ENCODE measurements around the gene EFCAB3.
"Not testable (repeated sequence)": the region's sequence is repeated elsewhere in the genome, so short reads cannot be mapped to it uniquely, and the experiment has no call there.

The EFCAB3 gene

DNA sequence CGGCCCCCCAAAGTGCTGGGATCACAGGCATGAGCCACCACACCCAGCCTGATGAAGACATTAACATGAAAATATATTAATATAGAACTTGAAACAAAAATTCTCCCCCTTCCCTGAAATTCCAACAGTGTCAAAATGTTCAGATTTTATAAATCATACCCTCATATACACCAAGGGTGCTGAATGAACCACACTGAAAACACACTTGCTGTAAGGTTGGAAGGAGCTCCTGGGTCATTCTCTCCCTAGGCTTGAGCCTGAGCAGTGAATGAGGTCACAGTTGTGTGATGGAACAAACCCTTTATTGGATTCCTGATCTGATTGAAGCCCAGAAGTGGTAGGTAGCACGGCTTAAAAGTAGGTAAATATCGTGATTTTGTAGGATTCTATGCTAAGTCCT is at the start of gene EFCAB3:
EFCAB3 (plus strand) TSS at position 301 of the 400 bp plus-strand sequence. CDS start 2,427 bp downstream, outside the sequence.
- no peak for DNase-seq

GRCh38 chr17:62336527-62336926 is 43.8 kb upstream of the EFCAB3 start:
- no peak for DNase-seq

GRCh38 chr17:62343764-62344270 is 36.5 kb upstream of the EFCAB3 start:
- no peak for DNase-seq

GRCh38 chr17:62351176-62351575 is 29.2 kb upstream of the EFCAB3 start:
- no peak for DNase-seq

- DNase-seq, result no peak
These were observed 14.2 kb upstream of the EFCAB3 start for GRCh38 chr17:62366191-62366590.

DNA sequence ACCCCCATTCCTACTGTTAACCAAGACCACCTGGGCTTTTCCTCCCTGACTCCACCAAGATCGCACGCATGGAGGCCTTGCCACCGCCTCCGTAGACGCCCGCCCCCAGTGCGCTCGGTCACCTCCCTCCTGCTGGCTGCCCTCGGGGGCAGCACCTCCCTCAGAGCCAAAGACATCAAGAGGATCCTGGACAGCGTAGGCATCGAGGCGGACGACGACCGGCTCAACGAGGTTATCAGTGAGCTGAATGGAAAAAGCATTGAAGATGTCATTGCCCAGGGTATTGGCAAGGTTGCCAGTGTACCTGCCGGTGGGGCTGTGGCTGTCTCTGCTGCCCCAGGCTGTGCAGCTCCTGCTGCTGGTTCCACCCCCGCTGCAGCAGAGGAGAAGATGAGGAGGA is 1.2 kb downstream of the EFCAB3 start:
- no peak for DNase-seq

DNA sequence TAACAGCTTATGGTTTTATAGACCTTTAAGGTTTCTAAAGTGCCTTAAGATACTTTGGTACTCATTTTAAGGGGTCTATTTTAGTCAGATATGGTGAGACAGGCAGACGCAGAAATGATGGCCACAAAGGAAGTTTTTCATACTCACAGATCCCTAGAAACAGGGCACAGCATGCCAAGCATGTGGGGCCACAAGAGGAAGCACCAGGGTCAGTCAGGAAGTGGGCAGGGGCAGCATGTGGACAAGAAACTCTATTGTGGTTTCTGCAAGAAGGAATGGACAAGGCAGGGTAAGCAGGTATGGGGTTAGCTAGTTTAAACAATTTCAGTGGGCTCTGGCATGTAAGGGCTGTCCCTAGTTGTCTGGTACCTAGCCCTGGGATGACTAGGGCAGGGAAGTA is 8.5 kb downstream of the EFCAB3 start:
- DNase-seq, result peak; percentile 62

GRCh38 chr17:62392908-62393307 is 12.6 kb downstream of the EFCAB3 start:
- DNase-seq, result no peak

DNA sequence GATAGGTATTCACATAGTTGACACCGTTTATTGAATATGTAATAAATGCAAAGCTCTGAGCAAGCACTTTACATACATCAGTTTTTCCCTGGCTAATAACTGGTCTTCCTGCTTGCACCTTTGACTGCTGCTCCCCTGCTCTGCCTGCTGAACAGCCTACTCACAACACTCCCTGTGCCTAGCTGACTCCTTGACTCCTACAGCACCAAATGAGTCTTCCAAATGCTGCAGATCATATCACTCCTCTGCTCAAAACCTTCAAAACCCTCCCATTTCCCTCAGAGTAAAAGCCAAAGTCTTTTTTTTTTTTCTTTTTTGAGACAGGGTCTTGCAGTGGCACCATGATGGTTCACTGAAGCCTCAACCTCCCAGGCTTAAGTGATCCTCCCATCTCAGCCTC is 18.5 kb downstream of the EFCAB3 start:
- DNase-seq, result no peak

DNA sequence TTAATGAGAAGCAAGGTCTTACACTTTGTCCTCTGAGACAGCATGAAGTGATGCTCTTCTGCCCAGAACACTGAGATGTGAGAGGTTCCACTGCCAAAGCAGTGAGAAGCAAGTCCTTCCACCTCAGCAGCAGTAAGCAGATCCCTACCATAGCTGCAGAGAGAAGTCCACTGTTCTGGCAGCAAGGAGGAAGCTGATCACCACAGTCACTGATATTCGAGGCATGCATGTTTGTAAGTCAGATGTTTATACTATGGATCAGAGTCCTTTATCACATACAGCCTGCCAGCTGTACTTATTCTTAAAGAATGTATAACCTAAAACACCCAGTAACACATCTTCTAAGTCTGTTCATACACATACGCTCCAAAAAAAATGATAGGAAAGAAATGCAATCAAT is 25.1 kb downstream of the EFCAB3 start:
- no peak for DNase-seq

- DNase-seq, result not testable (repeated sequence)
These were observed 32.7 kb downstream of the EFCAB3 start for GRCh38 chr17:62413090-62413489.

- DNase-seq, result peak; percentile 78
These were observed 43.5 kb downstream of the EFCAB3 start, which contains the start of gene METTL2A for GRCh38 chr17:62423647-62424461. METTL2A (plus strand) TSS chr17:62423897; CDS start chr17:62423903, 6 bp downstream.

- DNase-seq, result not testable (repeated sequence)
These were observed 45.9 kb downstream of the EFCAB3 start for GRCh38 chr17:62426214-62426613.

GRCh38 chr17:62435251-62435650 is 54.9 kb downstream of the EFCAB3 start:
- not testable (repeated sequence) for DNase-seq

- DNase-seq, result not testable (repeated sequence)
These were observed 60.8 kb downstream of the EFCAB3 start for GRCh38 chr17:62441181-62441580.

GRCh38 chr17:62444063-62444462 is 63.7 kb downstream of the EFCAB3 start:
- DNase-seq, result no peak

DNA sequence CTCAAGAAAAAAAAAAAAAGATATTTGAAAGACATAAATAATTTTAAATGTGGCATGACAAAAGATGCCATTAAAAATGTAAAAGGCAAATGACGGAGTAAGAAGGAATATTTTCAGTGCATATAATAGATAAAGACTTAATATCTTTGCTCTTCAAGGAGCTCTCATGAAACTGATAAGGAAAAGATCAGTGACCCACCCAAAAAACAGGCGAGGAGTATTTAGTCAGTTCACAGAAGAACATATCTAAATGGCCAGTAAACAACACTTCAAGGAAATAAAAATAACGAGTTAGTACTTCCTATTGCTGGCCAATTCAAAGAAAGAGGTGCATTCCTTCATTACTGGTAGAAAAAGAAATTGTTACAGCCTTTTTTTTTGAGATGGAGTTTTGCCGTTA is 65.4 kb downstream of the EFCAB3 start:
- not testable (repeated sequence) for DNase-seq

DNA sequence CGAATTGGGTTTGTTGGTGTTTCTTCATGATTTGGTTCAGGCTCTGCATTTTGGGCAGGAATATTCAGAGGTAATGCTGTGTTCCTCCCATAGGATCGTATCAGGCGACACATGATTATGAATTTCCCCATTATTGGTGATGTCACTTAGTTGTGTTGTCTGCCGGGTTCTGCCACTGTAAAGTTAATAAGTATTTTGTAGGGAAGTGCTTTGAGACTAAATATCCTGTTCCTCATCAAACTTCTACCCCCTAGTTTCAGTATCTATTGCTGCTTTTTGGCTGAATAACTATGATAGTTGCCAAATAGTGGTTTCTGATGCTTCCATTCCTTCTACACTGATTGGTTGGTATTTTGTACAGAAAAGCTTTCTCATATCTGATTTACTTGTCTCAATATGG is 71.8 kb downstream of the EFCAB3 start:
- not testable (repeated sequence) for DNase-seq

DNA sequence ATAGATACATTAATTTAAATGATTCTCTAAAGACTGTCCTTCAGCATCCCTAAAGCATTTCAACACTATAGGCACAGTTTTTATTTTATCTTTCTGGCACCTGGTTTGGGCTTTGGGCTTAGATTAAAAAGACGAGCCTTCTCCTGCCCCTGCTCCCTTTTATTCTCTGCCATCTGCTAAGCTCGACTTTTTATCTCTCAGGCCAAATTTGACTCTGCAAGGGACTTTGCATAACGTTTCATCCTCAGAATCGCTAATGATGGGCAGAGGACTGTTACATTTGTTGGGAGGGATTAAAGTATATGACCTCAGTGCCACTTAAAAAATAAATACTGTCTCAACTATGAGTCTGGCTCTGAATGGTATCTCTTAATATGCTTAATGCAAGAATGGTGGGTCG is 72.7 kb downstream of the EFCAB3 start:
- not testable (repeated sequence) for DNase-seq

DNA sequence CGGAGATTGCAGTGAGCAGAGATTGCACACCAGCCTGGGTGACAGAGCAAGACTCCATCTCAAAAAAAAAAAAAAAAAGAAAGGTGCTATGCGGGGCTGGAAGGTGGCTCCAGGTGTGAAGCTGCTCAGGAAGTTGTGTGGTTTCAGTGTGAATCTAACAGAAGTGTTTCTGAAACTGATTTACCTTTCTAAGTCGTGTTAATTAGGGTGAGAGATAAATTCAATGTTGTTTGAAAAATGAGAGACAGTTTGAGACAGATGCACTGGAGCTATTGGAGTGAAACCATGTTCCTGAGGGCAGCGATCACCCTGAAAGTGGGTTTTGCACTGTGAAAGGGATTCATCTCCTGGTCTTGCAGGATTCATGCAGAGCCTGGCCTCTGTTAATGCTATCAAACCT is 73.3 kb downstream of the EFCAB3 start:
- not testable (repeated sequence) for DNase-seq

GRCh38 chr17:62454111-62454510 is 73.8 kb downstream of the EFCAB3 start:
- not testable (repeated sequence) for DNase-seq

DNA sequence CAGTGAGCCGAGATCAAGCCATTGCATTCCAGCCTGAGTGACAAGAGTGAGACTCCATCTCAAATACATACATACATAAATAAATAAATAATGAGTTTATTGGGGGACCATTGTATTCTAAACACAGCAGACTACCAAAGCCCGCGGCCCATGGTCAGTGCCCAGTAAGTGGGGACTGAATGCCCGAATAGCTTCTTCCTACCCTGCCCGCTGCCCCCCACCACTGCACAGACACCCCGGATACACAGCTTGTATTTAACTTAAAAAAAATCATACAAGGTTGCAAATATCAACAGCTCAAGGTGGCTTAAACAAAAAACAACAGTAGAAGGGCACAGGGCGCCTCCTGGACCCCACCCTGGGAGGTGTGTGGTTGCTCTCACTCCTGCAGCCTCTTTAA is 75.7 kb downstream of the EFCAB3 start:
- DNase-seq, result no peak

DNA sequence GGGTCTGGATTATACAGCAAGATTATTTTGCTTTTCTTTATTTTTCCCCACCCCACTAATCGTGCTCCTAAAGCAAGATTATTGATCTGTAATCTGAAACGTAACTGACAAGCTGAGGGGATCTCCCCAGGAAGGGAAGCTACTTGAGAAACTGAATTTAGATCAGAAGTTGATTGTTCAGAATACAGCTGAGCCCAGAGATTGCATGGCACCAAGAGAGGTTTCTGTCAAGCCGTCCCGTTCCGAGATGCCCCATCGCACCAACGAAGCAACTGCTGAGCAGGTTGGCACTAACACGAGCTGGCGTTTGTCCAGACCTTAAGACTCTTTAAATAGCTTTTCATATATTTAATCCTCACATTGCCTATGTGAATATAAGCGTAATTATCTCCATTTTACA is 78.1 kb downstream of the EFCAB3 start:
- not testable (repeated sequence) for DNase-seq

DNA sequence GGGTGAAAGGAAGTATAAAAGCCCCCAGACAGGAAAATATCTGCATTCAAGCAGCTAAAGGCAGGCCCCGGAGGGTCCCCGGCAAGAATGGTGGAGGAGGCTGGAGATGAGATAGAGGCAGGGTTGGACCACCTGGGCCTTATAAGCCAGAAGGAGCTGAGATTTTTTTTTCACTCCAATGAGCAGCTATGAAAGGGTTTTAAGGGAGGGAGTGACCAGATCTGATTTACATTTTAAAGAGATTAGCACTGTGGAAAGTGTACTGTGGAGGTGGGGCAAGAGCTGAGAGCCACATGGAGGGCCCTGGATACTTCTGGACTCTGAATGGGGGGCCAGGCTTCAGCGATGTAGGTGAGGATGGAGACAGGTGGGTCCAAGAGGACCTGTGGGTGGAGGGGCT is 84.1 kb downstream of the EFCAB3 start:
- DNase-seq, result not testable (repeated sequence)
